HG02938 (cell line): ENCODE data around the gene SMCO2.
A peak's percentile ranks its signal among the peaks of the same experiment; 100 is the strongest.

ENCODE experiments used
- ATAC-seq: cut with Tn5 transposase; IDR thresholded peaks from one replicate; pipeline ENCODE4 v1.9.1; 2021; ENCODE audit warnings: mild to moderate bottlenecking, moderate library complexity; ENCODE audit not compliant: unreplicated experiment

SMCO2 gene

DNA sequence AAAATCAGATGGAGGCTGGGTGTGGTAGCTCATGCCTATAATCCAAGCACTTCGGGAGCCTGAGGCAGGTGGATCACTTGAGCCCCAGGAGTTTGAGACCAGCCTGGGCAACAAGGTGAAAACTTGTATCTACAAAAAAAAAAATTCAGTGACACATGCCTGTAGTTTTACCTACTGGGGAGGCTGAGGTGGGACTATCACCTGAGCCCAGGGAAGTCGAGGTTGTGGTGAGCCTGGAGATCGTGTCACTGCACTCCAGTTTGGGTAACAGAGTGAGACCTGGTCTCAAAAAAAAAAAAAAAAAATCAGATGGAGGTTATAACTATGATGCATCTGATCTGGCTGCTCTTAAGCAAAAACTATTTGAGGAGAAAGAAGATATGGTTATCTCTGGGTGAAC is 50.9 kb downstream of the SMCO2 start:
- ATAC-seq: no peak

DNA sequence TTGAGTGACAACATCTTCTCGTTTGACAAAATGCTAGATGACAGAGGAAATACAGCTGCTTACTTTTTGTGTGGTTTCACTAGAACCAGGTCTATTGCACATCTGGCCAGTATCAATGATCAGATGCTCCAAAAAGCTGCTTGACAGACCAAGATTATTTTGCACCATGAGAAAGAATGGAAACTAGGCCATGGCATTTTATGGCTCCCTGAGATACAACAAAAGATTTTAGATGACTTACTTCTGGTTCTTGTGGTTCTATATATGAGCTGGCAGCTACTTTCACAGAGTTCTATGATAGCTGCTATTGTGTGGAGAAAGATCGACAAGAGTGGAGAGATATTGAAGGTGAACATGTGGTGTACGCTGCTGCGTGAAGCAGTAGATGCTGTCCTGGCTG is 51.6 kb downstream of the SMCO2 start:
- no peak for ATAC-seq

DNA sequence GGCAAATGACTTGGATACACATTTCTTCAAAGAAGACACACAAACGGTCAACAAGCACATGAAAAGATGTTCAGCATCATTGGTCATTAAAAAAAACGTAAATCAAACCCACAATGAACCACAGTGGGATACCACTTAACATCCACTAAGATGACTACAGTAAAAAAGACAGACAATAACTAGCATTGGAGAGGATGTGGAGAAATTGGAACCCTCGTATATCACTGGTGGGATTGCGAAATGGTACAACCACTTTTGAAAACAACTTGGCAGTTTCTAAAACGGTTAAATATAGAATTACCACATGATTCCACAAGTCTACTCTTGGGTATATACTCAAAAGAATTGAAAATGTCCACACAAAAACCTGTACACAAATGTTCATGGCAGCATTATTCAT is 52.2 kb downstream of the SMCO2 start:
- ATAC-seq: no peak

DNA sequence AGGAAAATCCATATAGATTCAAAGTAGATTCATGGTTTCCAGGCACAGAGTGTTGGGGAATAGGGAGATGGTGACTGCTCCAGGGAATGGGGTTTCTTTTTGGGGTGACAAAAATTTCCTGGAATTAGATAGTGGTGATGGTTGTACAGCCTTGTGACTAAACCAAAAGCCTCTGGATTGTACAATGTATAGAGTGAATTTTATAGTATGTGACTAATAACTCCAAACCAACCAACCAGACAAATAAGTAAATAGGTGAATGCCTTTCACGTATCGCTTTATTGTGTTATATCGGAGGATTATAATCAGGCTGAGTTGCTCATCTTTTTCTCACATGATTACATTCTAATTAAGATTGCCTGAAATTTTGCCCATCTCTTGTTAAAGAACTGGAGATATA is 52.8 kb downstream of the SMCO2 start:
- ATAC-seq: no peak

DNA sequence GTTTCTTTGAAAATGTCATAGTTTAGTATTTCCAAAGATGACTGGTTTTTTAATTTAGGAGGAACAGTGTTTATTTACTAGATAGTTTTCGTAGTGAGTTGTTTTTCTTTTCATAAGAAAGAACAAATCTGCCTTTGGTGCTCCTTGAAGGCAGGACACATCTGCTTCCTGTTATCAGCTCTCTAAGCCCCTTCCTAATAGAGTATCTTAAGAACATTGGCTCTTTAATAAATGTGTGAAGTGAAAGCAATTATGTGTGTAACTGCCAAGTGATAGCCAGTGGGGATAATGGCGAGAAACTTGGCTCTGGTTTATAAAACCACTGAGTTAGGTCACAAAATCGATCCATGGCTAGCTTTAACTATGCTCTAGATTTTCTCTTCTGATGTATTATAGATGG is 54.0 kb downstream of the SMCO2 start:
- ATAC-seq: no peak

DNA sequence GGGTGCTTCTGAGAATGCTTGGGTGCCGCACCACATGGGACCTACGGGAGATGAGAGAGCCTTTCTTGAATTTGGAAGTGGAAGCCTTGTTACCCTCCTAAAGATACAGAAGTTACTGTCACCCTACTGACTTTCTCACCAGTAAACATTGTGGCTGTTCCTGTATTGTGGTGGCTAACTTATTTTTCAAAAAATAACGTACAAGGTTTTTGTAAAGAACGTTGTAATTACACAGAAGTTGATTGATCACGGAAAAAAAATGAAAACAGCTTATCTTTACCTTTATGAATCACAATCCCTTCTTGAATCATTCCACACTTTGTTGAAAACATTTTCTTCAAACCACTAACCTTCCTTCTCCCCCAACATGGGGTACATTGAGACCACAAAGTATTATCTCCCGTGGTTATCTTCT is 55.5 kb downstream of the SMCO2 start:
- no peak for ATAC-seq

DNA sequence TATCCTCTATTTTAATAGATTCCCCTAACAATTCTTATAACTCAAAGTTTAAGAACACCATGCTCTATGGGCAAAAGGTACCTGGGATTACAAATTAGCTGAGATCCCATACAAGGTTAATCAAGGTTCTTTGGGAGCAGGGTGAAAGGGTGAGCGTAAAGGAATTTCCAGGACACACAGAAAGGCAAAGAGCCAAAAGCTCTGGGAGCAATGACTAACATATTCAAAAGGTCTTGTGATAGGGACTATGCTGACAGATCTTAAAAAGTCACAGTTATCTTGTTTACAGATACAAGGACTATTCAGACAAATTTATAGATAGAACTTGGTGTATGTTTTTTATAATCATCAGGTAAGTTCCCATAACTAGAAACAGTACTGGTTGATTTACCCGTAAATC is 58.0 kb downstream of the SMCO2 start:
- no peak for ATAC-seq

DNA sequence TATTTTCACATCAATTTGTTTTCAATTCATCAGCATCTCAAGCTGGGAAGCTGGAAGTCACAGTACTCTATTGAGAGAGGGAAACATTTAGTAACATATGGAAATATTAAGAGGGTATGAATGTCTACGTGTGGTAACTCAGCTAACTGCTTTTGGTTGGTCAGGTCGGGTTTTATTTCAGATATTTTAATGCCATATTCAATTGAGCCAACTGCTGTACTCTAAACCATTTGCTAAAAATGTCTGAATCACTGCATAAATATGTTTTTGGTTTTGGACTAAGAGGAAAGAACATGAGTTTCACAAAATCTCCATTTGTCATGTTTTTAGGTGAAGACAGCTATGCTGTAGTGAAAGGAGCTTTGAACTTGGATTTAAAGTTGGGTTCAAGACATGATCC is 58.6 kb downstream of the SMCO2 start:
- no peak for ATAC-seq

DNA sequence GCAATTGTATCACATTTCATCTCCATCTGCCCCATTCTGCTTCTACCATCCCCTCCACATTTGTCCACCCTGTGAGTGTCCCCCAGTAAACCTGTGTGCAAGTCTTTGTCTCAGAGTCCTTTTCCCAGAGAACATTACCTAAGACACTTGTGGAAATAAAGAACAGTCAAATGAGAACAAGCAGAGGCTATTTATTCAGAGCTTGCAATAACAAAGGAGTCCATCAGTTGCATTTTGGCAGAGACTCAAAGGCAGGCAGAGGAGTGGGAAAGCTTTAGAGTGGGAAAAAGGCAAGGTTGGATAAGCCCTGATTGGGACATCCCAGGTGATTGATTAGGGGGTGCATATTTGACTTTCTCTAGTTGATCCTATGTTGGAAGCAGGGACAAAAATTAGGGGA is 59.2 kb downstream of the SMCO2 start:
- ATAC-seq: no peak

DNA sequence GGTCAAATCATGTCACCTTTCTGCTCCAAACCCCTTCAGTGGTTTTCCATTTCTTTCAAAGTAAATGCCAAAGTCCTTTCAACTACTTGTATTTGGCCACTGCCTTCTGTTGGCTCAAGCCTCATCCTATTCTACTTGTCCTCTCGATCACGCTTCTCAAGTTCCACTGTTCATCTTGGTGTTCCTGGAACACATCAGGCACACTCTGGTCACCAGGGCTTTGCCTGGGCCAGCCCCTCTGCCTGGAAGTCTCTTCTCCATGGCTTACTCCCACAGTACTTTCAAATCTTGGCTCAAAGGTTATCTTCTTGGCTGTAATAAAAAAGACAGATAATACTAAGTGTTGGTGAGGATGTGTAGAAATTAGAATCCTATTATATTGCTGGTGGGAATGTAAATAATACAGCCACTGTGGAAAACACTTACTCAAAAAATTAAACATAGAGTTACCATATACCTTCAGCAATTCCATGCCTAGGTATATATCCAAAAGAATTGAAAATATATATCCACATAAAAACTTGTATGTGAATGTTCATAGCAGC is 60.2 kb downstream of the SMCO2 start:
- ATAC-seq: no peak

DNA sequence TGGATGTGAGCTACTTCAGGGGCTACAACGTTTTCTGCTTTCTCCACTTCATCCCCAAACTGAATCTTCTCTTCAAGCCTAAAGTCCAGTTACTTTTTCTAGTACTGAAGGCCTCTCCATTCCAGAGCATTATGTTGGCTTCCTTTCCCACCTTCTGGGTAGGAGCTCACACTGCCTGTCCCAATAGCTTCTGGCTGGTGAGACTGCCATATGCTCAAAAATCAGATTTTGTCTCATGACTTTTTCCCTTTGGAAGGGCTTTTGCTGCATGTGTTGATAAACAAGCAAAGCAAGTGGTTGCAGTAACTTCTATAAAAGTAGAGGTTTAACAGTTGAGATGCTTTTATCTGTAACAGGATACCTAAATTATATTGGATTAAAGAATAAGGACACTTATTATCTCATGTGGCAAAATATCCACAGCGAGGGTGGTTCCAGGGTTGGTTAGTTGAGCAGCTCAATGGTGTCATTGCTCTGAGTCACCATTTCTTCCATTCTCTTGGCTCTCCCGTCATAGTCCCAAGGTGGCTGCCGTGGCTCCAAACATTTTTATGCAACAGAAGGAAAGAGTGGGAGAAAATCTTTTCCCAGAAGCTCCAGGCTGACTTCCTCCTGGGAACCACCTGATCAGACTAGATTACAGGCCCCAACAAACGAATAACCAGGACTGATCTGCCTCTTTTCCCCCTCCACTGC is 62.3 kb downstream of the SMCO2 start:
- no peak for ATAC-seq

DNA sequence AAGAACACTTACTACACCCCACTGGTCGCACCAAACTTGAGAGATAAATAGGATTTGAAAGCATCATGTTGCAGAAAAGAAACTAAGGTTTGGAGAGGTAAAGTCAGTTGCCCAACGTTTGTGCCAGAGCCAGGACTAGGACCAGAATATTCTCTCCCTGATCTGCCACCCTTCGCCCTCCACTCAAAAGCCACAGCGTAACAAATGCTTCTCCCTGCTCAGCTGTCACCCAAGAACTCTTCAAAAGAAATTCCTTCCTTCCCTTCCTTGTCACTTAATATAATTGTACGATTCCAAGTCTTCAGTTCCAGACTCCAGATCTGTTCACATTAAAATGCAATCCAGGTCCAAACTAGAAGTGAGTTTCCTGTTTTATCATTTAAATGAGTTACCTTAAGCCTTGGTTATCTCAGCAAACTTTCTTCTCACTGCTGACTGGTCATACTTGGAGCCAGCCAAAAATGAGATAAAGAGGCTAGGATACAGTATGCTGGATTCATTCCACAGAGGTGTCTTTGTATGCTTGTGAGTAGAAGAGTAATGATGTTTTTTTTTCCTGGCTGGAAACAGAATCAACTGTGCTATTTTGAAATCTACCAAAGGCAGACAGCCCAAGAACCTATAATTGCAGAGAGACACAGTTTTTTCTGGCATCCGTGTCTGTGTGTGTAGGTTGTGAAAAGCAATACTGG is 64.6 kb downstream of the SMCO2 start:
- no peak for ATAC-seq

DNA sequence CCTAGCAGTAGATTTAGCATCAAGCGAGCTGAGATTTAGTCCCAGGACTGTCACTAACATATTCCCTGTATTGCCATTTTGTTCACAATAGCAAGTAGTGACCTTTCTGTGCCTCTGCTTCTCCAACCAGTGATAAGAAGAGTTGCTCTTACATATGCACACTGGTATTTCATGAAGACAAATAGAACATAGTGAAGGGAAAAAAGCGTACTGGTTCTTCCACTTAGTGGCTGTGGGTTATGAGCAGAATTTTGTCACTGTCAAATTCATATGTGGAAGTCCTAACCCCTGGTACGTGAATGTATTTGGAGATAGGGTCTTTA is 65.1 kb downstream of the SMCO2 start:
- ATAC-seq: no peak

DNA sequence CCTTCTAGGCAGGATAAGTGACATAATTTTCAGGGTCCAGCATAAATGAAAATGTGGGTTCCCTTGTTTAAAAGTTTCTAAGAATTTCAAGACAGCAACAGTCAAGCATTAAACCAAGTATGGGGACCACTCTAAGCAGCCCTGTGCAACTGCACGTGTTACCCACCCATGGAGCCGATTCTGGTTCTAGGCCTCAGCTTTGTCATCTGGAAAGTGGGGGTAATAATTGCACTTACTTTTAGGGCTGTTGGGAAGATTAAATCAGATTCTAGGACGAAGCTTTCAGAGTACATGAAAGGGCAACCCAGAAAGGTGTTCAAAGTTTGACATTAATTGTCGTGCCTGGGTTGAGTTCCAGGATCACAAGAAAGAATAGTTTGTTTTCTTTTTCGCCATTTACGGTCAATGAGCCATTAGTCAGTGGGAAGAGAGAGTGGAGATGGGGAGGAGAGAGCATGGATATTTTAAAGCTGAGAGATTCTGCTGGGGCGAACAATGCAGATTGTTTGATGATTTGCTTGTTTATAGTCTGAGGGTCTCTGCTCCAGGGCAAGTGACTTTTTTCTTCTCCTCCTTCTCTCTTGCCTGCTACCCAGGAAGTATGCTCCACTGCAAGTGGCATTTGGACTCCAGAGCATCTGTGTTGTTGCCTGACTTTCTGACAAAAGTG is 66.8 kb downstream of the SMCO2 start:
- ATAC-seq: no peak

DNA sequence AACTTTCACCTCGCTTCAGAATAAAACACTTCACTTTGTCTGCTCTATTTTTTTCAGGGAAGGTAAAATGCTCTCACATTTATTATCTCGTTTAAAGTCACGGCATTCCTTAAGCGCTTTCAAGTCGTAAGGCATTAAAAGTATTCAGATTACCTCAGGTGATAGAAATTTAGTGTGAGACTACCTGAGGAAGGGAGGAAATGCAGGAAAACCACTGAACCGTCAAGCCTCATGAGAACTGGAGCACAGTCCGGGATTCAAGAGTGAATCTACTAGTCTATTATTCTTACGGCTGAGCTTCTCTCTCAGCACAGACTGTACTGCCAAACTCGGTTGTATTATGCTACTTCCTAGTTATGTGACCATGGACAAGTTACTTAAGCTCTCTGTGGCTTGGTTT is 69.1 kb downstream of the SMCO2 start:
- ATAC-seq: no peak

DNA sequence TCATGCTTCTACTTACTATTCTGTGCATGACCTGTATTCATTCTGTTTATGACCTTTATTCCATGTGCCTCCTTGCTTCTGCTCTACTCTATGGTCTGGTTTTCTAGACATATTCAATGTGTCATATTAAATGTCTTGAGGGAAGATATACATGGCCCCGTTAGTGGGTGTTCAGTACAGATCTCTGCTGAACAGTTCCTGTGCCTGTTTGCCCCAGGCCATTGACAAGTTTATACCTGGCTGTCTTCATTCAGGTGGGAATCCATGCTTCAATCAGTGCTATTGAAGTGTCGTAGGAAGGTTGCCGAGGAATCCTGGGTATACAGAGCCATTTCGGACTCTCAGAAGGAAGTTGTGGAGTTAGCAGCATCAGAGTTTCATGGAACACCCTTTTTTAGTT is 70.1 kb downstream of the SMCO2 start:
- no peak for ATAC-seq

DNA sequence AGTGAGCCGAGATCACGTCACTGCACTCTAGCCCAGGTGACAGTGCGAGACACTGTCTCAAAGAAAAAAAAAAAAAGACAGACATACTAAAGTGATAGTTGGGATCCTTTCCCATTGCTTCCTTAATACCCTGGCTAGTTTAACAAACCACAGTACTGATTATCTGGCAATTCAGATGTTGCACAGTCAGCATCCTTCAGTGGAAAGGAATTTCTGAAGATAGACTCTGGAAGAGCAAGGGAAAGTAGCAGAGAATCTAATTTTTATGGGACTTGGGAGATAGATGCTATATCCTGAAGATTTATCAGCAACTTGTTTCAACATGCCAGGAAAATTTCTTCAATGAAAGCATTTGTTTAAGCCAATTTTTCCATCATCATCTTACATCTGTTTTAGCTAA is 71.0 kb downstream of the SMCO2 start:
- ATAC-seq: no peak

DNA sequence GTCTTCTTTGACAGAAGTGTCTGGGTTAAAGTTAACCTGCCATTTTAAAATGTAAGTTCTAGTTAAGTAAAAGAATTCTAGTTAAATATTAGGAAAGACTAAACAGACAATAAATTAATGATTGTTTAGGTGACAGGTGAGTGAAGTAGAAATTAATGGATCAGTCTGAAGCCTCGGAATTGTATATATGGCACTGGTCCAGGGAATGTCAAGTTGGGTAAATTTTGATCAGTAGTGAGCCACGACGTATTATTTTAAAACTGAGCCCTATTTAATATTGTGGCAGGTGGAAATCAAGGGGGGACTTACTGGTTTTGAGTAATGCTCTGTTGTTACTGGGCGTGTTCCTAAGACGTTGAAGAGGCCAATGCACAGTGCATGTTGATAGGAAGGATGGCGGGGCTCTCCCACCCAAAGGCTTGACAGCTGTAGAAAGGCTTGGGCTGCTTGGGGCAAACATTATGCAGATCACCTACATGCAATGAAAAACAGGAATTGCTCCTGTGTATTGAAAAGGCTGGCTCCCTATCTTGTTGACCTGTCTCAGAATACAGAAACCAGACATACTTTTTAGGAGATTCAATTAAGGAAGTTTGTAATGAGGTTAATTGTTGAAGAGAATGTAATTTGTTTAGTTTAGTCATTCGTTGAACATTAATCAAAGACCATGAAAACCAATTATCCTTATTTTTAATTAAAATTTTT is 71.6 kb downstream of the SMCO2 start:
- no peak for ATAC-seq

DNA sequence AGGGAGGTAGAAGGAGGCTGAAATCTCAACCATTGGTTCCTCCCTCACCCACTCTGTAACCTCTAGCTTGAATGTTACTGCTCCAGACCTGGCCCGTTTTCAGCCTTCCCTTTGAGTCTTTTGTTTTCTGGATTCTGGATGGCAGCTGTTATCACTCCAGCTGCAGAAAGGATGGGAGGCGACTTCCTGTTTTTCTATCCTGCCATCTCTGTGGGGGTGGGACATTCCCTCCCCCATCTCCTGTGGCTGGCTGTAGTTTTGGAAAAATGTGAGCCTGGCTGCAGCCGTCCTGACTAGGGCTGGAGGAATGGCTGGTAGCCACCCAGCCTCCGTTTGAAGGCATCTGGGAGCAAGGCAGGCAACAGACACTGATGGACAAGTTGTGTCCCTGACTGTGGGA is 74.5 kb downstream of the SMCO2 start:
- no peak for ATAC-seq

DNA sequence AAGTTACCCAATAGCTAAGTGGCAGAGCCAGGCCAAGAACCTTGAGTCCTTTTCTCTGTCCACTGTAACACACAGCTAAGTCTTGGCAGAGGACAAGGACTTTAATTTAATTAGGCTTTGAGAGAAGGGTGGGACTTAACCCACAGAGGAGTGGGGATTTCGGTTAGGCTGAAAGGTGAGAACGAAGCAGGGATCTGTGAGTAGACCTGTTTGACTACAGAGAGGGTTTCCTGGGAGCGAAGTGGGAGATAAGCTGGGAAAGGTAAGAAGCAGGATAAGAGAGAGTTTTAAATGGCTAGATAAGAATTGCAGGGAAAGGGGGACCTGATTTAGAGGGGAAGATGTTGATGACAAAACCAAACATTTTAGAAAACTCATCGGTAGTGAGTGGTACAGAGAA is 75.4 kb downstream of the SMCO2 start:
- no peak for ATAC-seq

DNA sequence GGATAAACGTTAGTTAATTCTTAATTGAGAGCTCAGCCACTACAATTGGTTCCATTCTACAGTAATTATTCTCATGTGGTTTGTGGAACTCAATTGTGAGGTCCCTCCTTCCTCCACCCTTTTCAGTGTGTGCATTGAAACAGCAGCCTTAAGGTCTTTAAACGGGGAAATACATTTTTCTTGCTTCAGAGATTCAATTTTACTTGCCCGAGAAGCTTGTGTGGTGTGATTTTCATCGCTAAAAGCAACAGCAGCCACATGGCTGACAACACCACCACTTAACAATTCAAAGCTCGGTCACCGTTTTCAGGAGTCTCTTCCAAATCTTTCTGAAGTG is 76.7 kb downstream of the SMCO2 start:
- ATAC-seq: peak; percentile 20
